NCI-H1694 treated with DMSO at 0.1 percent for 48 hours (cell line): ENCODE measurements around the gene KRTAP12-1.

Experiments used
- DNase-seq: peaks from one replicate; lab custom pipeline; 2025; lab: John Stamatoyannopoulos, UW

The KRTAP12-1 gene

DNA sequence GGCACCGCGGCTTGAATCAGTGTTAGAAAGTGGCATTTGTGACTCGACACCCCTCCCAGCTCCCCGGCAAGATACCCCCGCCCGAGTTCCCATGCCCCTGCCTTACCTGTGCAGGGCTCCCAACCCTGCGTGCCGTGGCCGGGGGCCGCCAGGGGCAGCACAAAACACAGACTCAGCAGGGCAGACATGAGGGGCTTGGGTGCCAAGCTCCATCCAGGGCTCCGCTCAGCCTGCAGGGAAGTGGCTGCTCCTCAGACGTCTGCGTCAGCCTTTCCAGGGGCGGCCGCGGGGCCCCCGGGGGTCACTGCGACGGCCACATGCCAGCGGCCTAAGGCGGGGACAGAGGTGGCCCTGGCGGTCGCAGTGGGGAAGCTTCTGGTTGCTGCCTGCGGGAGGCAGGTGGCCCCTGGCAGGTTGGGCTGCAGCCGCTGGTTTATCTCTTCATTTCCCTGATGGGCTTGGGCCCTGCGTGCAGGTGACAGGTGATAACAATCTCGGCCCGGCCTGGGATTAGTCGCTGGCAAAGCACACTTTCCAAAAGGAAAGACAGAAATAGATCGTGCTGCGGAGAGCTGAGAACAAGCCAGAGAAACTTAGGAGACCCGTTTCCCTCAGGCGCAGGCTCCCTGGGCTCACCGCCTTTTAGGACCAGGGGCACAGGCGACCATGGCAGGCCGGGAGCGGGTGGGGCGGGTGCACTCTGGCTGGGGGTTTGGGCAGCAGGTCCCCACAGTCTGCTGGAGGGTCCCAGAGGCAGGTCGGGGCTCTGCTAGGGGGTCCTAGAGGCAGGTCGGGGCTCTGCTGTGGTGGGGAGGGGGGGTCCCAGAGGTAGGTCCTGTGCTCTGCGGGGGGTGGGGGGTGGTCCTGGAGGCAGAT, 29.6 kb upstream of the KRTAP12-1 start, which contains the start of gene TSPEAR:
TSPEAR (minus strand) TSS at position 246 of the 876 bp plus-strand sequence; CDS start at position 188, 58 bp downstream.
- no peak for DNase-seq

DNA sequence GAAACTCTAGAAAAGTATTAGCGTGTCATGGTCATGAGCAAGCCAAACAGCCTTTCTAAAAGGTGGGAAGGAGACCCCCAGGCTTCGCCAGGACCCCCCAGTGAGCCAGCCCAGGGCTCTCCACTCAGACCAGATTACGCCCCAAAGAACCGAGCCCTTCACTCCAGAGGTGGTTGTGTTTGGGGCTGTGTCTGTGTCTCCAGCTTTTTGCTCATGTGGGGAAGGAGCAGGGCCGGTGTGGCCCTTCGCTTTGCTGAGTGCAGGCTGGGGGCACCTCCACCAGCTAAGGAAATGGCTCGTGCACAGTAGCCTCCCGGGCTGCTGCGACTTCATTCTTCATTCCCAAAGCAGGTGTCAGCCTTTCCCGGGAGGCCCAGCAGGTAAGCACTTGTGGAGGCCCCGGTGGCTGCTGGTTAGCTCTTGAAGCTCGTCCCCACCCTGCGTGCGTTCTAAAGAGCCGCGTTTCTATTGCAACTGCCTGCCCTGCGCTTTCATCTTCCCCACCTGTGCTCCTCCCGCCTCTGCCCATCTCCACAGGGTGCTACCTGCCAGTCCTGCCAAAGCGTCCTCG, 28.9 kb upstream of the KRTAP12-1 start:
- no peak for DNase-seq

- no peak for DNase-seq
Observed at GRCh38 chr21:44710294-44710665, 28.3 kb upstream of the KRTAP12-1 start.

- peak; percentile 56 for DNase-seq
Observed at GRCh38 chr21:44709426-44710293, 27.7 kb upstream of the KRTAP12-1 start.

DNA sequence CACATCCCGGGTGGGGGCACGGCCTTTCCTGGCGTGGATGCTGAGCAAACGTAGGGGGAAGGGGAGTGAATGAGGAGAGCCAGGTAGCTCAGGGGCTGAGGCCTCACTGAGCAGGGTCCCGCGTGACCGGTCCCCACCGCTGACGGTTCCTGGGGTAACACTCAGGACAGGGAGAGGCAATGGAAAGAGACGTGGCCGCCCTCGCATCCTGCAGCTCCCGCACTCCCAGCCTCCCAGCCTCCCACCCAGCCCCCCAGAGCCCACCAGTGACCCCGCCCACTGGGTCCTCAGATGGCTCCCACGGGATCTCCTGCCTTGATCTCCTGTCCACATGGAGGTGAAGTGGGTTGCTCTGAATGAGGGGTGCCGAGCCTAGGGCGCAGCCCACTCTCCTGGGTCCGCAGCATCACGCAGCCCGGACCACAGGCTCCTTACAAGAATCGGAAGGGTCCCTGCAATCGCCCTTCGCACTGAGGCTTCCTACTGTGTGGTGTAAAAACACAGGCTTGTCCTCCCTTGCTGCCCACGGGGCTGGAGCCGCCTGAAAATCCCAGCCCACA, 27.0 kb upstream of the KRTAP12-1 start:
- DNase-seq = no peak

DNA sequence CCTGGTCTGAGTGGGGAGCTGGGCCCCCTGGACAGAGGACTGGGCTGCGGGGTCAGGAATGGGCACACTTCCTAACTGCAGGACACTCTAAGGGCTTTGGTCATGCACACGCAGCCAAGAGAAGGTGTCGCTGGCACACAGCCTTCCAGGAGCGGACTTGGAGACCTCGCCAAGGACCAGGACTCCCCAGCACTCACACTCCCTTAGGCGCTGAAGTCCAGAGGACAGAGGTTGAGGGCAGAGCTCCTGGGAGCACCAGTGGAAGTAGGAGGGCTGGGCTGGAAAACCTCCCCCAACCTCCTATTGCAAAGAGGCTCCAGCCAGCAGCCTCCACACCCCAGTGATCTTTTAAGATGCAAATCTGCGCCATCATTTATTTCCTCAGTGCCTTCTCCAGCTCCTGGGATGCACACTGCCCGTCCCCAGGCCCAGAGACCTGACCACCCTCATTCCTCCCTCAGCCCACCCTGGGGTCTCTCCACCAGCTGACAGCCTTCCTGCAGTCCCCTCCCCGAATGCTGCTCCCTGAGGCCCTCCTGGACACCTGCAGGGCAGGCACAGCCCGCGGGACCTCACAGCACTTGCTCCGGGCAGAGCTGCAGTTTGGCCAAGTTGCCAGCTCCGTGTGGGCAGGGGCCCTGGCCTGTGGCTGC, 26.4 kb upstream of the KRTAP12-1 start:
- no peak for DNase-seq

DNA sequence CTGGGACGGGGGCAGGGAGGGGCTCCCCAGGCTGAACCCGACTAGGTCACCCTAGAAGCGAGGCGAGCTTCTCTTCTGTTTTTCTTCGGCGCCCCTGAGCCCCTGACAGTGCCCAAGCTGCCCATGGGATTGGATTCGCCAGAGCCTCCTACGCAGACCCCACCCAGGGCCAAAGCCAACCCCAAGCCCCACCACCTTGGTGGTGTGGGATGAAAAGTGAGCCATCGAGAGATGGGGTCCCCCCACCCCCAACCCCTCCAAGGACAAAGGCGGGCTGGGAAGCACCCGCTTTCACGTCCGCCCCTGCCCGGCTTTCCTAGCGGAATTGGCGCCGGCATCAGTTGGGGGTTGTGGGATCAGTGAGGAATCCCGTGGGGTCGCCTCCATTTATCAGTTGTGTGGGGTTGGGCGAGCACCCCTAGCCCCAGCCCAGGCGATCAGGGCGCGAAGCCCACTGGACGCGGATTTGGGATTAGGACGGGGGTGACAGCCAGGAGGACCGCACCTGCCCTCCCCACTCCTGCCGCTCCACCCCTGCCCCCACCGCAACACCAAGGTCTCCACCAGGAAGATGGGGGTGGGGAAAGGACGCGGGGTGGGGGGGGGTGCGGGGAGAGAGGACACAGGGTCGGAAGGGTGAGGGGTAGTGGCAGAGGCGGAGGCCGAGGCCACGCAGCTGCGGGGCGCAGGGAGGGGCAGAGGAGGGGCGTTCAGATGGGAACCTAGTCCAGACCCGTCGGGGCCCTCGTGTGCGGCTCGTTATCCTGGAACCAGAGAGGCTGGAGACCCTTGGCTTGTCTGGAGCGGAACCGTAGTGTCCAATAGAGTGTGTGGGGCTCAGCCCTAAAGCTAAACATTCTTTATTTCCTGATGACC, 25.0 kb upstream of the KRTAP12-1 start:
- no peak for DNase-seq

DNA sequence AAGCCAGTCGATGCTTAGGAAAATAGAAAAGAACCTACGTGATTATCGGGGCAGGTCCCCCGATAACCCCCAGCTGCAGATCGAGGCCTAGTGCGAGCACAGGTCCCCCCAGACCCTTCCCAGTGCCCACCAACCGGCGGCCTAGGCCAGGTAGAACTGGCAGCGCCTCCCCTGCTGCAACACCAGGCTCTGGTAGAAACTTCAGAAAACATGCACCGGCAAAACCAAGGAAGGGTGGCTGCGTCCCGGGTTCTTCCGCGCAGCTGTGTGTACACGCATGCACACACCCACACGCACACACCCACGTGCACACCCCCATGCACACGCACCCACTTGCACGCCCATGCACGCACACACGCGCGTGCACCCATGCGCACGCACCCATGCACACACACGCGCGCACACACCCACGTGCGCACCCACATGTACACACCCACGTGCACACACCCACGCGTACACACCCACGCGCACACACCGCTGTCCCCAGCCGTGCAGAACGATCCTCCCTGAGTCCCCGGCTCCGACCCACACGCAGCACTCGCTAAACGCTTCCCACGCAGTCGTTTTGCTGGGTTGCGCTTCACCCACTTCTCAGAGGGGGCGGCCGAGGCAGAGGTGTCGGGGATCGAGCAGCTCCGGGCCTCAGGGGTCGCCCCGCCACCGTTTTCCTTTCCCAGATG, 24.2 kb upstream of the KRTAP12-1 start:
- no peak for DNase-seq

GRCh38 chr21:44704636-44705001, 22.7 kb upstream of the KRTAP12-1 start:
- no peak for DNase-seq

DNA sequence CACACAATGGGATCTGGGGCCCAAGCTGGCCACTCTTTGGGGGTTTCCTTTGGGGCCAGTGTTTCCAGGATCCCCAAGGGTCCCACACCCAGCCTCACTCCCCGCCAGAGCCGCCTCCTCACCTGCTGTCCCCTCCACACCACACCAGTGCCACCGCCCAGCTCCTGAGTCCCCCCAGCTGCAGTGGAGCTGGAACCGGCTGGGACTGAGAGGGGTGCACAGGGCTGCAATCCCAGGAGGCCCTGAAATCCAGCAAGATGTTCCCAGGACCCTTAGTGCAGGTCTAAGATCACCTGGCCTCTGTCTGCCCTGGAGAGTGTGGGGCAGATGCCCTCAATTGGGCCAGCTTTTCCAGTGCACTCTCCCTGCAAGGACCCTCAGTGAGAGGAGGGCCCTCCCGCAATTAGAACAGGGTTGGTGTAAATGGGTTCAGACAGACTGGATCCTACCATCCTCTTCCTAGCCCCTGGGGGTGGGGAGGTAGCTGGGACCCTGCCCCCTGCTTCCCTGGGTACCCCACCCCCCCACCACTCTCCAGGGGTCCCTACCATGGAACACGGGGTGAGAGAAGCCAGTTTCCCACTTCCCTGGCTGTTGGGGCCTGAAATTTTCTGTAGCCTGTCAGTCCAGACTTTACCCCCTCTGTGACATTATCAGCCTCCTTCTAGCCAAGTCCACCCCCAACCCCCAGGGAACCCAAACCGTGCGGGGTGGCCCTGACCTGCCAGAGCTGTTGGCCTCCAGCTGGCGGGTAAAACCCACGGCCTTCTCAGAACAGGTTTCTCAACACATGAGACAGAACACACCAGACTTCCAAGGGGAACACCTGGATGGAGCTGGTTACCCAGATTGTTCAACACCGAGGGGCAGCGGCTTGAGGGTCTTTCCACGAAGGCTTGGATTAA, 22.0 kb upstream of the KRTAP12-1 start:
- no peak for DNase-seq

DNA sequence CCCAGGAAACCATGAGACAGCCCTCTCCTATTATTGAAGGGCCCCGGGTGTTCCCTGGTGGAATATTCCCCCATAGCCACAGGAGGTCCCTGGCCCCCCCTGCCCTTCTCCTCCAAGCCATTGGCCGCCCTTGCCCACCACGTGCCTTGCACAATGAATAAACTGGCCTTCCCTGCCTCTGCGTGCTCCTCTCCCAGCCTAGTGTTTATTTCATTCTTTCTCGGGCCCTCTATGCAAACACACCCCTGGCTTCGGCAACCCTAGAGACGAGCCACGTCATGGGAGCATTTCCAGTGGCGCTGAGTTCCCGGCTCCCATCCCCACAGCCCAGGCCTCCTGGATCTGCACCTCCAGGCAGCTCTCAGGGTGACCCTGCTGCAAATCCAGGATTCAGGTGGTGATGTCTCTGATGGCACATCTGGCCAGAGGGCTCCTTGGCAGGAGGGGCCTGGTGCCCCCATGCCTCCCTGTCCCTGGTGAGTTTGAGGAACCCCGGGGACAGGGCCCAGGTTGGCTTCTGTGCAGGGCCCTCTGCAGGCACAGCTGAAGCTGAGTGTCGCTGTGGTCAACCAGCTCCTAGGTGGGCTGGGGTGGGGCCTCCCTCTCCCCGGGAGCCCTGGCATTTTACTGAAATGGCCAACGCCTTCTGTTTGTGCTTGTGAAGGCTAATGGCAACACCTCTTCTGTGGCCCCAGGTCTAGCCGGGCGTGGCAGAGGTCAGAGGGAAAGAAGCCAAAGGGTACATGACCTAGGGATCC, 21.2 kb upstream of the KRTAP12-1 start:
- DNase-seq = no peak

- DNase-seq = no peak
Observed at GRCh38 chr21:44702111-44702972, 20.4 kb upstream of the KRTAP12-1 start.

- no peak for DNase-seq
Observed at GRCh38 chr21:44701541-44701940, 19.6 kb upstream of the KRTAP12-1 start.

- no peak for DNase-seq
Observed at GRCh38 chr21:44701023-44701400, 19.0 kb upstream of the KRTAP12-1 start.

DNA sequence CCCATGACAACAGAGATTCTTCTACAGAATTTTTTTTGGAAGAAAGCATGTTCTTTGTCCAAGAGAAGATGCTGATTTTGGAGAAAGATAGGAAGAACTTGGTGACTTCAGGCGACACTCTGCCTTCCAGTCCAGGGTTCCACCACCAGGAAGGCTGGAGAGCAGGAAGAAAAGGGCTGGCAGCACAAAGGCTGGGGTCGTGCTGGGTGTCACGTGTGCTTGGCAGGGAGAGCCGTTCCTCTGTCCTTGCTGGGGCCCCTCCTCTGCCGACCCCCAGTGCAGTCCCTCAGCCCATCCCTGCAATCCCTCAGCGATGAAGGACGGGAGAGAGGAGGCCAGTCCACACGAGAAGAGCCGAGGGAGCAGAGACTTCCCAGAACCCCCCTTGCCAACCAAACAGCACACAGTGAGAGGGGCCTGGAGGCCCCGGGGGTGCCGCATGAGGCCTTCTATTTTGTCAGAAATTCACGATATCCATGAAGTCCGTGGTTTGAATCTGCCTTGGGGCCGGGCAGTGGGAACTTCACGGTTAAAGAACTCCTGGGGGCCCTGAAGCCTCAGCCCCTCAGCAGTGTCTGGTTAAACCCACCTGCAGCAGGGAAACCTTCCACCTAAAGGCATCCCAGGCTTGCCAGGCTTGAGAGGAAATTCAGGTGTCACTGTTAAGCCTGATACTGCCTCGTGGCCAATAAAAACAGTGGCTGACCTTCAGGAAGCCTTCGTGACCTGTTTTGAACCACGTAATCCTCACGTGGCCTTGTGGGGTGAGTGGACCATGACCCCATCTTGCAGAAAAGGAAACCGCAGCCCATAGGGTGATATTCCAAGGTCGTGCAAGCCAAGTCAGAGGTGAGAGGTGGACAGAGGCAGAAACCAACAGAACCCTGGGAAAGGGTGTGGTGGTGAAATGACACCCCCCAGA, 18.4 kb upstream of the KRTAP12-1 start:
- no peak for DNase-seq

- no peak for DNase-seq
Observed at GRCh38 chr21:44699502-44700001, 17.6 kb upstream of the KRTAP12-1 start.
